Fibroblast of lung (primary cell): Measurements from ENCODE around the gene RNF123.

Source experiments
- EZH2 ChIP-seq: IDR thresholded peaks from 2 replicates; pipeline ENCODE4 v1.5.1; 2012; ENCODE audit warnings: low read length, control low read depth, mild to moderate bottlenecking; ENCODE audit errors: missing control alignments
- TF ChIP-seq, protein P1 (sequence below), 2 donors: IDR thresholded peaks in 1 of 2; conservative IDR thresholded peaks in 1 of 2; 1 replicate in 1 of 2; 2 replicates in 1 of 2; pipeline ENCODE4 v1.5.1; 2011 to 2012; ENCODE audit warnings: low read length in 2 of 2, control low read depth in 1 of 2, inconsistent platforms in 1 of 2, low read depth in 1 of 2, mild to moderate bottlenecking in 1 of 2

DNA sequence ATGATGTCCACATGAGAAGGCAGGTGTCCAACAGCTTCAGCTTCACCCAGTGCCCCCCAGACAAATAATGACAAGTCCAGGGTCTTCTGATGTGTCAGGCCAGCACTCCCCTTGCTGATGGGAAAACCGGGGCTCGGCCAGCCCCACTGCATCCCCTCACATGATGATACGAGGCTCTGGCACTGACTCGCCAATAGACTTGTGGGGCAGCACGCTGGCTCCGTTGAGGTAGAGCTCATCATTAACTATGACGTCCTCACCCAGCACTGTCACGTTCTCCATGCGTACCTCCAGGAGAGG lies 32.2 kb downstream of the RNF123 start:
- TF ChIP-seq, protein P1, sequence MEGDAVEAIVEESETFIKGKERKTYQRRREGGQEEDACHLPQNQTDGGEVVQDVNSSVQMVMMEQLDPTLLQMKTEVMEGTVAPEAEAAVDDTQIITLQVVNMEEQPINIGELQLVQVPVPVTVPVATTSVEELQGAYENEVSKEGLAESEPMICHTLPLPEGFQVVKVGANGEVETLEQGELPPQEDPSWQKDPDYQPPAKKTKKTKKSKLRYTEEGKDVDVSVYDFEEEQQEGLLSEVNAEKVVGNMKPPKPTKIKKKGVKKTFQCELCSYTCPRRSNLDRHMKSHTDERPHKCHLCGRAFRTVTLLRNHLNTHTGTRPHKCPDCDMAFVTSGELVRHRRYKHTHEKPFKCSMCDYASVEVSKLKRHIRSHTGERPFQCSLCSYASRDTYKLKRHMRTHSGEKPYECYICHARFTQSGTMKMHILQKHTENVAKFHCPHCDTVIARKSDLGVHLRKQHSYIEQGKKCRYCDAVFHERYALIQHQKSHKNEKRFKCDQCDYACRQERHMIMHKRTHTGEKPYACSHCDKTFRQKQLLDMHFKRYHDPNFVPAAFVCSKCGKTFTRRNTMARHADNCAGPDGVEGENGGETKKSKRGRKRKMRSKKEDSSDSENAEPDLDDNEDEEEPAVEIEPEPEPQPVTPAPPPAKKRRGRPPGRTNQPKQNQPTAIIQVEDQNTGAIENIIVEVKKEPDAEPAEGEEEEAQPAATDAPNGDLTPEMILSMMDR (conservative IDR thresholded peaks at IDR 0.05 in 1 of 2, IDR thresholded peaks at IDR 0.05 in 1 of 2; ENCODE audit: low read depth in 1 of 2, low read length in 2 of 2) = no peak
- TF ChIP-seq EZH2 = no peak
